ENCODE data around the gene HHAT.

DNA sequence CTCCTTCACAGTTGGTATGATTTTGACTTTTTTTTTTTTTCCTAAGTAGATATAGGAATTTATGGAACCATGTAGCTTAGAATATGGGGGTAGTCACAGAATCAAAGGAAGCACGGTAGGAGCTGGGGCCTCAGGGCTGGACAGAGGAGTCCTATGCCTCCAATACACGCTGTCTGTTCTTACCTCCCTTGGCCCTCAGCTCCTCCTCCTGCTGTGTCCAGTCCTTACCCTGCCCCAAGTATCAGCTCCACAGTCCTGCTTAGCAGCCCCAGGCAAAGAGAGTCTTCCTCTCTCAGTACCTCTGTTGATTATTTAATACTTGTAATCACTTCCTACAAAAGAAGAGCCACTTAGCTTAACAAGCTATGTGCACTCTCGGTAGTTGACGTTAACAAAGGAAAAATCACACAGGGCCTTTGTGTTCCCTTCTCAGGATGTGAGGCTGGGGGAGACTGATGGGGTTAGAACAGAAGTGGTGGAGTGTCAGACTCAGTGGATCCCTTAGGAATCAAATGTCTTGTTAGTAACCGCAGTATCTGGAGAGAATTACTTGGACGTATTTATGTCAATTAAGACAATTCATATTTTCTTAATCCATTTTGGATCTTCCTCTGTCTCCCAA lies 292.3 kb downstream of the HHAT start:
- TF ChIP-seq GATA3 (IDR thresholded peaks at IDR 0.05; ENCODE audit: low read depth, low read length) (no peak), GATA2 (IDR thresholded peaks at IDR 0.05; ENCODE audit: low read depth, low read length) (no peak)

Measured in SH-SY5Y (cell line).